Esophagus squamous epithelium (tissue), 5 donors: ENCODE results near the gene OPTC. TPM values are rescaled to one million over a fixed set of nuclear protein-coding genes. Genes with fewer than 3 reads are reported as not detected.

Source experiments
- DNase-seq: peaks from one replicate; lab custom pipeline; 2025; lab: John Stamatoyannopoulos, UW
- H3K27ac ChIP-seq, 4 donors: fragments of 200-600 bp; sonication (generic); one replicate each; pipeline ENCODE4 v1.5.1; 2016 to 2019; ENCODE audit warnings: mild to moderate bottlenecking in 1 of 4
- H3K27me3 ChIP-seq, 4 donors: fragments of 200-600 bp; sonication (generic); 1 replicate in 3 of 4; 2 replicates in 1 of 4; pipeline versions ENCODE4 v1.5.1 to v1.6.0; 2017 to 2021; ENCODE audit warnings: antibody characterized with exemption in 1 of 4
- H3K36me3 ChIP-seq, 3 donors: fragments of 200-600 bp; sonication (generic); one replicate each; pipeline ENCODE4 v1.5.1; 2016 to 2019
- H3K4me1 ChIP-seq, 3 donors: fragments of 200-600 bp; sonication (generic); one replicate each; pipeline ENCODE4 v1.5.1; 2017 to 2019
- H3K4me3 ChIP-seq, 4 donors: fragments of 200-600 bp; sonication (generic); 1 replicate in 3 of 4; 2 replicates in 1 of 4; pipeline ENCODE4 v1.5.1; 2016 to 2019; ENCODE audit warnings: mild to moderate bottlenecking in 2 of 4, moderate library complexity in 1 of 4
- H3K9me3 ChIP-seq, 3 donors: fragments of 200-600 bp; sonication (generic); one replicate each; pipeline ENCODE4 v1.5.1; 2016 to 2019
- CTCF ChIP-seq, 6 experiments: fragments of 450-650 bp in 4 of 6; fragments of 200-600 bp in 2 of 6; sonication (generic) in 2 of 6; IDR thresholded peaks; one replicate each; pipeline ENCODE4 v1.5.1; 2016 to 2019; ENCODE audit warnings: antibody characterized with exemption in 6 of 6, mild to moderate bottlenecking in 4 of 6, moderate library complexity in 4 of 6
- POLR2A ChIP-seq, 4 donors: fragments of 450-650 bp; IDR thresholded peaks; one replicate each; pipeline ENCODE4 v1.6.1; 2017; ENCODE audit warnings: antibody characterized with exemption in 4 of 4, mild to moderate bottlenecking in 4 of 4, moderate library complexity in 3 of 4
- WGBS, 2 donors: methylation state at CpG; one replicate each; pipeline ENCODE4 v1.1.5; 2018; 5-methylcytosine and 5-hydroxymethylcytosine counted together
- intact Hi-C: fragments of 100-400 bp; cut with DNase I; formaldehyde crosslinking; loops from one replicate; pipeline ENCODE4 v1.15.0; 2022
- total RNA-seq, 4 donors: library from RNA; depleted of rRNA; stranded (reverse); fragments of >200 nt; gene quantifications; one replicate each; pipeline ENCODE4 v1.1.0, GENCODE V29; 2016
- donor health status: DM: yes; HTN: yes; CAD: no.

Gene OPTC
- total RNA-seq, 4 donors from 2014 or later: not detected

- Histone ChIP-seq H3K27ac (no peak overlapping the region), H3K27me3 (peaks cover 0 to 4% (median 0%) of the 10 kb centered on the region in 4 donors), H3K9me3 (no peaks in the 10 kb centered on the region), H3K4me1 (peaks cover 10 to 42% (median 20%) of the 10 kb centered on the region in 3 donors), H3K4me3 (no peak overlapping the region), H3K36me3 (no peaks in the 10 kb centered on the region)
- TF ChIP-seq CTCF (IDR thresholded peaks at IDR 0.05): peak; percentile 73 to 92 (median 88)
- TF ChIP-seq POLR2A (IDR thresholded peaks at IDR 0.05): no peak
- DNase-seq: peak; percentile 23
- intact Hi-C loops: loop anchor here (10.0 kb wide), 1 partner anchor 120 kb away; the partner anchor contains the start of gene ATP2B4
- WGBS, 2 donors: 40 to 59% methylated on average over 6 to 9 of the region's 12 CpGs
Observed at GRCh38 chr1:203504400-203505250, 10.7 kb downstream of the OPTC start.

GRCh38 chr1:203505526-203506204 is 11.7 kb downstream of the OPTC start:
- H3K27ac ChIP-seq: no peak overlapping the region

GRCh38 chr1:203506858-203507626 is 13.1 kb downstream of the OPTC start:
- Histone ChIP-seq H3K27me3 (peaks cover 0 to 4% (median 0%) of the 10 kb centered on the region in 4 donors), H3K36me3 (no peaks in the 10 kb centered on the region), H3K4me1 (peaks cover 10 to 51% (median 24%) of the 10 kb centered on the region in 3 donors), H3K9me3 (no peaks in the 10 kb centered on the region), H3K27ac (peak overlapping the region; percentile 19 to 75 (median 68)), H3K4me3 (no peak overlapping the region)
- 38 to 45% methylated on average over 4 to 6 of the region's 6 CpGs for WGBS, 2 donors
- DNase-seq: no peak
- TF ChIP-seq CTCF (IDR thresholded peaks at IDR 0.05): no peak
- no peak for TF ChIP-seq POLR2A (IDR thresholded peaks at IDR 0.05)
- intact Hi-C loops: loop anchor here (10.0 kb wide), 1 partner anchor 118 kb away; the partner anchor contains the start of gene ATP2B4

More at GRCh38 chr1:203505526-203506204, 11.7 kb downstream of the OPTC start:
- Histone ChIP-seq H3K9me3 (no peaks in the 10 kb centered on the region), H3K4me3 (no peak overlapping the region), H3K27me3 (peaks cover 0 to 4% (median 0%) of the 10 kb centered on the region in 4 donors), H3K36me3 (no peaks in the 10 kb centered on the region), H3K4me1 (peaks cover 10 to 42% (median 20%) of the 10 kb centered on the region in 3 donors)
- TF ChIP-seq CTCF (IDR thresholded peaks at IDR 0.05): no peak
- no peak for TF ChIP-seq POLR2A (IDR thresholded peaks at IDR 0.05)
- intact Hi-C loops: loop anchor here (10.0 kb wide), 1 partner anchor 119 kb away; the partner anchor contains the start of gene ATP2B4
- DNase-seq: no peak
- WGBS, 2 donors: 87 to 90% methylated on average over 7 to 8 of the region's 8 CpGs

- H3K27me3 ChIP-seq: peaks cover 0 to 4% (median 0%) of the 10 kb centered on the region in 4 donors
- no peaks in the 10 kb centered on the region for H3K9me3 ChIP-seq
- no peaks in the 10 kb centered on the region for H3K36me3 ChIP-seq
- no peak overlapping the region for H3K4me3 ChIP-seq
- H3K27ac ChIP-seq: peak overlapping the region; percentile 19 to 75 (median 68)
- intact Hi-C loops: loop anchor here (10.0 kb wide), 1 partner anchor 117 kb away; the partner anchor contains the start of gene ATP2B4
- 0 to 11% methylated on average over 1 of the region's 1 CpG for WGBS, 2 donors
- H3K4me1 ChIP-seq: peaks cover 10 to 58% (median 32%) of the 10 kb centered on the region in 3 donors
- DNase-seq: no peak
- TF ChIP-seq CTCF (IDR thresholded peaks at IDR 0.05) (no peak), POLR2A (IDR thresholded peaks at IDR 0.05) (no peak)
Observed at GRCh38 chr1:203507759-203508158, 13.8 kb downstream of the OPTC start.
